ENCODE measurements around the gene RAB3A. TPM values are rescaled to one million over a fixed set of nuclear protein-coding genes. Genes with fewer than 3 reads are reported as not detected.

The RAB3A gene, protein sequence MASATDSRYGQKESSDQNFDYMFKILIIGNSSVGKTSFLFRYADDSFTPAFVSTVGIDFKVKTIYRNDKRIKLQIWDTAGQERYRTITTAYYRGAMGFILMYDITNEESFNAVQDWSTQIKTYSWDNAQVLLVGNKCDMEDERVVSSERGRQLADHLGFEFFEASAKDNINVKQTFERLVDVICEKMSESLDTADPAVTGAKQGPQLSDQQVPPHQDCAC
- total RNA-seq: 75.4 TPM

GRCh38 chr19:18203863-18204393 is at the start of gene RAB3A:
TSS of gene RAB3A (minus strand) at chr19:18204042. CDS start at chr19:18202740, 1,302 bp downstream.

GRCh38 chr19:18225702-18226468 is 22.0 kb upstream of the RAB3A start, which contains the start of gene PDE4C:
TSS of gene PDE4C (minus strand) at chr19:18226438. CDS start at chr19:18226415, 23 bp downstream.

DNA sequence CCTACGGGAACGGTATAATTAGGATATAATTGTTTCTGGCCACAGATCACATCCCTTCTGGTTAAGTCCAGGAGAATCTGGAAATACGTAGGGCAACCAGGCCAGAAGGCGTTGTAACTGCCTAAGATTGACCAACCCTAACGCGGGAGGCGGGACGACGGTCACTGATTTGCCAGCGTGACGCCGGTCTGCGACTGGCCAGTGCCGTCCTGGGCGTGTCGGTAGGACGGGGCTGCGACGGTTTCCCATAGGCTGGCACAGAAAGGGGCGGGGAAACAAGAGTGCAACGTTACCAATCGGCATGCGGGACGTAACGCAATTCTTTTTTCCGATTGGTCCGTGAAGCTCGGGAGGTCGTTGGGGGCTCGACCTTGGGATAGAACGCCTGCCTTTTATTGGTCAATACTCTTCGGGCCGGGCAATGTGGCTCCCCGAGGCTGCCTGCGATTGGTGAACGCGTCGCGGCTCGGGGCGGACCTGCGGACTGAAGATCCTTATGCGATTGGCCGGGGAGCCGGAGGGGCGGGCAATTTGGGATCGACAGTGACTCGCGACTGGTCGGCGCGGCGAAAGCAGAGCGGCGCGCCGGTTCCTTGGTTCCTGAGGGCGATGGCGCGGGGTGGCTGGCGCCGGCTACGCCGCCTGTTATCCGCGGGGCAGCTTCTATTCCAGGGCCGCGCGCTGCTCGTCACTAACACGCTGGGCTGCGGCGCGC is 11.0 kb downstream of the RAB3A start, which contains the start of gene MPV17L2:
TSS of gene MPV17L2 (plus strand) at position 546 of the 715 bp plus-strand sequence. CDS start at position 610, 64 bp downstream.

DNA sequence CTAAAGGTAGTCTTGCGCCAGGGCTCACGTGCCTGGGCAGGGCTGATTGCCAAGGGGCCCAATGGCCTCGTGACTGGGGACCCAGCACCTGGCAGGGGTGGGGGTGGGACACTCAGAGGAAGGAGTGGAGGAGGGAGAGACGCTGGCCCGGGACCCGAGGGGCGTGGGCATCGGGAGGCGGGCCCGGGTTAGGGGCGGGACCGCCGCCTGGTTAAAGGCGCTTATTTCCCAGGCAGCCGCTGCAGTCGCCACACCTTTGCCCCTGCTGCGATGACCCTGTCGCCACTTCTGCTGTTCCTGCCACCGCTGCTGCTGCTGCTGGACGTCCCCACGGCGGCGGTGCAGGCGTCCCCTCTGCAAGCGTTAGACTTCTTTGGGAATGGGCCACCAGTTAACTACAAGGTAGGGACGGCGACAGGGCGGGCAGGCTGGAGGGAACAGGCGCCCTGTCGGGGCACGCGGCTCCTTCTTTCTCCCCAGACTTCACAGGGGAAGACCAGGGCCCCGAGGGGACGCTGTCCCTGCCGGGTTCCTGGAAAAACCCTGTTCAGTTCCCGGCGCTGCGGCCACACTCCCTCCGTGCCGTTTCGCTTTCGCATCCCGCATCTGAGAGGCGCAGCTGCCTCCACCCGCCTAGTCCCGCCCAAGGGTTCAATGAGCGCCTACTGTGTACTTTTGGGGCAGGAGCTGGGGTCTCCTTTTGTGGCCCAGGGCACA is 30.1 kb downstream of the RAB3A start, which contains the start of gene IFI30:
TSS of gene IFI30 (plus strand) at position 242 of the 717 bp plus-strand sequence. CDS start at position 271, 29 bp downstream.

GRCh38 chr19:18152817-18153555 is 50.9 kb downstream of the RAB3A start, which contains the start of gene PIK3R2:
TSS of gene PIK3R2 (plus strand) at chr19:18153163. CDS start at chr19:18155880, 2,717 bp downstream.

Small RNA genes lying within 50 kb of the gene (small RNA-seq; reads per million reads assigned to genes)
- gene IFI30 (ENCODE audit: low replicate concordance): not detected

Other genes with a start within 250 kb of the RAB3A start
- 37.6 TPM for gene KCNN1, start 236.9 kb downstream of the RAB3A start, total RNA-seq
- 1.9 TPM for gene ARRDC2, start 195.9 kb downstream of the RAB3A start, total RNA-seq
- not detected for gene IL12RB1, start 117.1 kb downstream of the RAB3A start, total RNA-seq
- 6.9 TPM for gene MAST3, start 106.3 kb downstream of the RAB3A start, total RNA-seq
- 60.7 TPM for gene PIK3R2, start 50.9 kb downstream of the RAB3A start, total RNA-seq
- gene IFI30, start 30.2 kb downstream of the RAB3A start, total RNA-seq: not detected
- 3.1 TPM for gene MPV17L2, start 10.8 kb downstream of the RAB3A start, total RNA-seq
- 3.1 TPM for gene PDE4C, start 22.4 kb upstream of the RAB3A start, total RNA-seq
- 2.5 TPM for gene IQCN, start 70.4 kb upstream of the RAB3A start, total RNA-seq
- gene JUND, start 77.6 kb upstream of the RAB3A start, total RNA-seq: 90.8 TPM
- gene LSM4, start 119.0 kb upstream of the RAB3A start, total RNA-seq: 53.5 TPM
- gene PGPEP1, start 136.6 kb upstream of the RAB3A start, total RNA-seq: 24.7 TPM
- gene GDF15, start 182.1 kb upstream of the RAB3A start, total RNA-seq: 0.63 TPM
- 0.31 TPM for gene LRRC25, start 193.6 kb upstream of the RAB3A start, total RNA-seq
- 53.5 TPM for gene SSBP4, start 215.4 kb upstream of the RAB3A start, total RNA-seq
- 79.8 TPM for gene ISYNA1, start 234.1 kb upstream of the RAB3A start, total RNA-seq